ENCODE measurements around the gene LRP1B. TPM values are rescaled to one million over a fixed set of nuclear protein-coding genes. Genes with fewer than 3 reads are reported as not detected.

Gene LRP1B
- total and polyA plus RNA-seq, 2 of the 8 experiments (the other 6 are each of a cell fraction or from before 2014, with no cell fraction given): 0.03 TPM; not detected in 1

DNA sequence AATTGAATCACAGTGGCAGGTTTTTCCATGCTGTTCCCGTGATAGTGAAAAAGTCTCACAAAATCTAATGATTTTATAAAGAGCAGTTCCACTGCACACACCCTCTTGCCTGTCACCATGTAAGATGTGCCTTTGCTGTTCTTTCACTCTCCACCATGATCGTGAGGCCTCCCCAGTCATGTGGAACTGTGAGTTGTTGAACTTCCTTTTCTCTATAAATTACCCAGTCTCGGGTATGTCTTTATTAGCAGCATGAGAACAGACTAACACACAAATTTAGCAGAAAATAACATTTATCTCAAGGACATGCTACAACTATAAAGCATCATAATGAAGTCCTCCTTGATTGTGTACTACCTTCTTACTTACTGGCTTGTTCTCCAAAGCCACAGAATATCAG, 1526.0 kb downstream of the LRP1B start (continued):
- TF ChIP-seq SP1 (IDR thresholded peaks at IDR 0.05; ENCODE audit: low read depth, low read length) (no peak), SUZ12 (IDR thresholded peaks at IDR 0.05; ENCODE audit: low read length) (no peak), GTF2F1 (IDR thresholded peaks at IDR 0.05; ENCODE audit: borderline replicate concordance, low read depth, low read length) (no peak), KDM5A (IDR thresholded peaks at IDR 0.05; ENCODE audit: low read length) (no peak)
- TF ChIP-seq, protein P1, sequence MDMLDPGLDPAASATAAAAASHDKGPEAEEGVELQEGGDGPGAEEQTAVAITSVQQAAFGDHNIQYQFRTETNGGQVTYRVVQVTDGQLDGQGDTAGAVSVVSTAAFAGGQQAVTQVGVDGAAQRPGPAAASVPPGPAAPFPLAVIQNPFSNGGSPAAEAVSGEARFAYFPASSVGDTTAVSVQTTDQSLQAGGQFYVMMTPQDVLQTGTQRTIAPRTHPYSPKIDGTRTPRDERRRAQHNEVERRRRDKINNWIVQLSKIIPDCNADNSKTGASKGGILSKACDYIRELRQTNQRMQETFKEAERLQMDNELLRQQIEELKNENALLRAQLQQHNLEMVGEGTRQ (IDR thresholded peaks at IDR 0.05; ENCODE audit: low read length): no peak

All from H1 (cell line).